ENCODE results near the gene BMPR1A.

The BMPR1A gene

DNA sequence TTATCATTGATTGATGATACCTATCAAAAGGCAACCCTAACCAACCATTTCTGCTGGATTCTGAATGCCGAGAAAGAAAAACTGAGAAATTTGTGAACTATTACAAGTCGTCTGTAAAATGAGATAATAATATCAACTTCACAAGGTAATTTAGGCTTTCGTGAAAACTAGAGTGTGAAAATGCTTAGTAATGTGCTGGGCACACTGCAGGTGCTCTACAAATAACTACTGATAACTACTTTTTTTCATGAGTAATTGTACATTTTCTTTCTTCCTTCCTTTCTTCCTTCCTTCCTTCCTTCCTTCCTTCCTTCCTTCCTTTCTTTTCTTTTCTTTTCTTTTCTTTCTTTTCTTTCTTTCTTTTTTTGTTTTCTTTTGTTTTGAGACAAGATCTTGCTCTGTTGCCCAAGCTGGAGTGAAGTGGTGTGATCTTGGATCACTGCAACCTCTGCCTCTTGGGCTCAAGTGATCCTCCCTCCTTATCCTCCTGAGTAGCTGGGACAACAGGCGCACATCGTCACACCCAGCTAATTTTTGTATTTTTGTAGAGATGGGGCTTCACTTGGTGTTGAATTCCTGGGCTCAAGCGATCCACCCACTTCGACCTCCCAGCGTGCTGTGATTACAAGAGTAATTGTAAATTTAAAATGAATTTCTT lies 42.9 kb downstream of the BMPR1A start:
- Histone ChIP-seq H3K4me3 (ENCODE audit: control insufficient read depth in 1 of 7, extremely low read depth in 1 of 7, insufficient read depth in 4 of 7, low read depth in 2 of 7, low read length in 6 of 7) (no peak overlapping the region), H3K27ac (ENCODE audit: insufficient read depth in 1 of 2, low read depth in 1 of 2, low read length in 2 of 2, poor library complexity in 1 of 2, severe bottlenecking in 2 of 2) (no peak overlapping the region), H3K9me3 (ENCODE audit: control extremely low read depth in 1 of 5, control insufficient read depth in 4 of 5, insufficient read depth in 2 of 5, low read depth in 1 of 5, low read length in 4 of 5) (no peaks in the 10 kb centered on the region), H3K27me3 (replicated peaks in 2 of 5; ENCODE audit: control insufficient read depth in 4 of 5, insufficient read depth in 5 of 5, low read length in 4 of 5) (peaks cover 0 to 2% (median 0%) of the 10 kb centered on the region in 5 experiments), H3K4me1 (ENCODE audit: control extremely low read depth in 1 of 4, control insufficient read depth in 4 of 4, insufficient read depth in 4 of 4, low read length in 3 of 4) (no peaks in the 10 kb centered on the region), H3K36me3 (ENCODE audit: control insufficient read depth in 4 of 4, insufficient read depth in 4 of 4, low read length in 3 of 4) (no peaks in the 10 kb centered on the region)
- WGBS (ENCODE audit: insufficient coverage), result no CpG with 5 or more reads among the region's 8 CpGs
- ChIA-PET POLR2A (no interaction called here), CTCF (interaction anchor here (0.7 kb wide), 1 partner anchor 29 kb away, joined by 3 read pairs; no protein-coding TSS in a partner anchor)
- no peak for DNase-seq

GRCh38 chr10:86801995-86802394 lies 45.6 kb downstream of the BMPR1A start:
- 100% methylated on average over 4 of the region's 5 CpGs for WGBS (ENCODE audit: insufficient coverage)
- H3K4me1 ChIP-seq (ENCODE audit: control extremely low read depth in 1 of 4, control insufficient read depth in 4 of 4, insufficient read depth in 4 of 4, low read length in 3 of 4), result no peaks in the 10 kb centered on the region
- H3K27me3 ChIP-seq (replicated peaks in 2 of 5; ENCODE audit: control insufficient read depth in 4 of 5, insufficient read depth in 5 of 5, low read length in 4 of 5), result peaks cover 0 to 2% (median 0%) of the 10 kb centered on the region in 5 experiments
- H3K4me3 ChIP-seq (ENCODE audit: control insufficient read depth in 1 of 7, extremely low read depth in 1 of 7, insufficient read depth in 4 of 7, low read depth in 2 of 7, low read length in 6 of 7), result no peak overlapping the region
- DNase-seq, result no peak
- no peak overlapping the region for H3K27ac ChIP-seq (ENCODE audit: insufficient read depth in 1 of 2, low read depth in 1 of 2, low read length in 2 of 2, poor library complexity in 1 of 2, severe bottlenecking in 2 of 2)
- no peaks in the 10 kb centered on the region for H3K9me3 ChIP-seq (ENCODE audit: control extremely low read depth in 1 of 5, control insufficient read depth in 4 of 5, insufficient read depth in 2 of 5, low read depth in 1 of 5, low read length in 4 of 5)
- ChIA-PET POLR2A (no interaction called here), CTCF (no interaction called here)
- H3K36me3 ChIP-seq (ENCODE audit: control insufficient read depth in 4 of 4, insufficient read depth in 4 of 4, low read length in 3 of 4), result no peaks in the 10 kb centered on the region

DNA sequence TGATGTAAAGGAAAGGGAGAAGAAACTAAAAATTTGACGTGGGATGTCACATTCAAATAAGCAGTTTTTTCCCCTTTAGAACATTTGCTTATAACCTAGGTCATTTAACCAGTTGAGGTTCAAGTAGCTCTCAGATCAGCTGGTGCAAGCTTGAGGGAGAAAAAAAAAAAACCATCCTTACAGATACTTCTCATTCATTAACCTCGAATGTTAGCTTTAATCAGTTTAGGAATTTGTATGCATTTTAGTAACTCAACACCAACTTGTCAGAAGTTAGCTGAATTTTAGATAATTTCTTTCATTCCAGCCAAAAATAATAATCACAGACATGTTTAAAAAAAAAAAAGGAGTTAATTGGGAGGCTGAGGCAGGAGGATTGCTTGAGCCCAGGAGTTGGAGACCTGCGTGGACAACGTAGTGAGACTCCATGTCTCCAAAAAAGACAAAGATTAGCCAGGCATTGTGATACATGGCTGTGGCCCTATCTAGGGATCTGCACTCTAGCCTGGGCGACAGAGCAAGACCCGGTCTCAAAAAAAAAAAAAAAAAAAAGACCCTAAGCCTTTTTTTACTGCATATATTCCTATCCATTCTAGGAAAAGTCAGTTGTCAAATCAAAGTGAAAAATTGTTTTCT lies 46.2 kb downstream of the BMPR1A start:
- Histone ChIP-seq H3K36me3 (ENCODE audit: control insufficient read depth in 4 of 4, insufficient read depth in 4 of 4, low read length in 3 of 4) (no peaks in the 10 kb centered on the region), H3K4me3 (ENCODE audit: control insufficient read depth in 1 of 7, extremely low read depth in 1 of 7, insufficient read depth in 4 of 7, low read depth in 2 of 7, low read length in 6 of 7) (no peak overlapping the region), H3K4me1 (ENCODE audit: control extremely low read depth in 1 of 4, control insufficient read depth in 4 of 4, insufficient read depth in 4 of 4, low read length in 3 of 4) (no peaks in the 10 kb centered on the region), H3K9me3 (ENCODE audit: control extremely low read depth in 1 of 5, control insufficient read depth in 4 of 5, insufficient read depth in 2 of 5, low read depth in 1 of 5, low read length in 4 of 5) (no peaks in the 10 kb centered on the region), H3K27me3 (replicated peaks in 2 of 5; ENCODE audit: control insufficient read depth in 4 of 5, insufficient read depth in 5 of 5, low read length in 4 of 5) (peaks cover 0 to 2% (median 0%) of the 10 kb centered on the region in 5 experiments), H3K27ac (ENCODE audit: insufficient read depth in 1 of 2, low read depth in 1 of 2, low read length in 2 of 2, poor library complexity in 1 of 2, severe bottlenecking in 2 of 2) (no peak overlapping the region)
- no peak for DNase-seq
- WGBS (ENCODE audit: insufficient coverage), result no CpG with 5 or more reads among the region's 6 CpGs
- POLR2A ChIA-PET, result interaction anchor here (0.6 kb wide), 1 partner anchor 19 kb away, joined by 3 read pairs; no protein-coding TSS in a partner anchor
- CTCF ChIA-PET, result no interaction called here

GRCh38 chr10:86803156-86803555 lies 46.7 kb downstream of the BMPR1A start:
- Histone ChIP-seq H3K4me3 (ENCODE audit: control insufficient read depth in 1 of 7, extremely low read depth in 1 of 7, insufficient read depth in 4 of 7, low read depth in 2 of 7, low read length in 6 of 7) (no peak overlapping the region), H3K27ac (ENCODE audit: insufficient read depth in 1 of 2, low read depth in 1 of 2, low read length in 2 of 2, poor library complexity in 1 of 2, severe bottlenecking in 2 of 2) (no peak overlapping the region), H3K36me3 (ENCODE audit: control insufficient read depth in 4 of 4, insufficient read depth in 4 of 4, low read length in 3 of 4) (no peaks in the 10 kb centered on the region), H3K4me1 (ENCODE audit: control extremely low read depth in 1 of 4, control insufficient read depth in 4 of 4, insufficient read depth in 4 of 4, low read length in 3 of 4) (no peaks in the 10 kb centered on the region), H3K27me3 (replicated peaks in 2 of 5; ENCODE audit: control insufficient read depth in 4 of 5, insufficient read depth in 5 of 5, low read length in 4 of 5) (peaks cover 0 to 2% (median 0%) of the 10 kb centered on the region in 5 experiments), H3K9me3 (ENCODE audit: control extremely low read depth in 1 of 5, control insufficient read depth in 4 of 5, insufficient read depth in 2 of 5, low read depth in 1 of 5, low read length in 4 of 5) (no peaks in the 10 kb centered on the region)
- CTCF ChIA-PET, result no interaction called here
- POLR2A ChIA-PET, result interaction anchor here (0.6 kb wide), 1 partner anchor 20 kb away, joined by 3 read pairs; no protein-coding TSS in a partner anchor
- no peak for DNase-seq
- no CpG with 5 or more reads among the region's 2 CpGs for WGBS (ENCODE audit: insufficient coverage)

- H3K27me3 ChIP-seq (replicated peaks in 2 of 5; ENCODE audit: control insufficient read depth in 4 of 5, insufficient read depth in 5 of 5, low read length in 4 of 5), result no peaks in the 10 kb centered on the region
- DNase-seq, result no peak
- 93% methylated on average over 3 of the region's 3 CpGs for WGBS (ENCODE audit: insufficient coverage)
- H3K36me3 ChIP-seq (ENCODE audit: control insufficient read depth in 4 of 4, insufficient read depth in 4 of 4, low read length in 3 of 4), result no peaks in the 10 kb centered on the region
- ChIA-PET CTCF (no interaction called here), POLR2A (no interaction called here)
- no peaks in the 10 kb centered on the region for H3K4me1 ChIP-seq (ENCODE audit: control extremely low read depth in 1 of 4, control insufficient read depth in 4 of 4, insufficient read depth in 4 of 4, low read length in 3 of 4)
- no peak overlapping the region for H3K27ac ChIP-seq (ENCODE audit: insufficient read depth in 1 of 2, low read depth in 1 of 2, low read length in 2 of 2, poor library complexity in 1 of 2, severe bottlenecking in 2 of 2)
- no peaks in the 10 kb centered on the region for H3K9me3 ChIP-seq (ENCODE audit: control extremely low read depth in 1 of 5, control insufficient read depth in 4 of 5, insufficient read depth in 2 of 5, low read depth in 1 of 5, low read length in 4 of 5)
- no peak overlapping the region for H3K4me3 ChIP-seq (ENCODE audit: control insufficient read depth in 1 of 7, extremely low read depth in 1 of 7, insufficient read depth in 4 of 7, low read depth in 2 of 7, low read length in 6 of 7)
Observed at GRCh38 chr10:86804805-86805204, 48.4 kb downstream of the BMPR1A start.

DNA sequence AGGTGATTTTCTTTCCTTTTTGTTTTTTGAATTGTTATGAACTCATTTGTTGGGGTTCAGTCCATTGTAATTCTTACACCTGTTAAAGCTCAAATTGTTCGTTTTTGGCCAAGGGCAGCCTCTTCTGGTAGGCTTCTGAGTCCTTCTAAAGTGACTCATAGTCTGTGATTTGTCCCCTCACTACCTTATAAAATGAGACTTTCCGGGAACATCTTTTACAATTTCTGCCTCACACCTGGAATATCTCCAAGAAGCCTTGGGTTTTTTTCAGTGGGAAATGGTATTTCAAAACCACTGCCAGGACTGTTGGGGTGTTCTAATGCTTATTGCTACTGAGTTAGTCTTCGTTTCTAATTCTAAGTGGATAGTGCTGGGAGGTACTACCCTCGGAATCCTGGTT lies 56.7 kb downstream of the BMPR1A start:
- no peaks in the 10 kb centered on the region for H3K36me3 ChIP-seq (ENCODE audit: control insufficient read depth in 4 of 4, insufficient read depth in 4 of 4, low read length in 3 of 4)
- 71% methylated on average over 1 of the region's 4 CpGs for WGBS (ENCODE audit: insufficient coverage)
- no peak for DNase-seq
- H3K4me1 ChIP-seq (ENCODE audit: control extremely low read depth in 1 of 4, control insufficient read depth in 4 of 4, insufficient read depth in 4 of 4, low read length in 3 of 4), result no peaks in the 10 kb centered on the region
- no peak overlapping the region for H3K27ac ChIP-seq (ENCODE audit: insufficient read depth in 1 of 2, low read depth in 1 of 2, low read length in 2 of 2, poor library complexity in 1 of 2, severe bottlenecking in 2 of 2)
- no peaks in the 10 kb centered on the region for H3K9me3 ChIP-seq (ENCODE audit: control extremely low read depth in 1 of 5, control insufficient read depth in 4 of 5, insufficient read depth in 2 of 5, low read depth in 1 of 5, low read length in 4 of 5)
- ChIA-PET POLR2A (no interaction called here), CTCF (no interaction called here)
- no peak overlapping the region for H3K4me3 ChIP-seq (ENCODE audit: control insufficient read depth in 1 of 7, extremely low read depth in 1 of 7, insufficient read depth in 4 of 7, low read depth in 2 of 7, low read length in 6 of 7)
- H3K27me3 ChIP-seq (replicated peaks in 2 of 5; ENCODE audit: control insufficient read depth in 4 of 5, insufficient read depth in 5 of 5, low read length in 4 of 5), result peaks cover 0 to 5% (median 0%) of the 10 kb centered on the region in 5 experiments

- Histone ChIP-seq H3K4me1 (ENCODE audit: control extremely low read depth in 1 of 4, control insufficient read depth in 4 of 4, insufficient read depth in 4 of 4, low read length in 3 of 4) (no peaks in the 10 kb centered on the region), H3K4me3 (ENCODE audit: control insufficient read depth in 1 of 7, extremely low read depth in 1 of 7, insufficient read depth in 4 of 7, low read depth in 2 of 7, low read length in 6 of 7) (no peak overlapping the region), H3K9me3 (ENCODE audit: control extremely low read depth in 1 of 5, control insufficient read depth in 4 of 5, insufficient read depth in 2 of 5, low read depth in 1 of 5, low read length in 4 of 5) (no peaks in the 10 kb centered on the region), H3K36me3 (ENCODE audit: control insufficient read depth in 4 of 4, insufficient read depth in 4 of 4, low read length in 3 of 4) (no peaks in the 10 kb centered on the region), H3K27me3 (replicated peaks in 2 of 5; ENCODE audit: control insufficient read depth in 4 of 5, insufficient read depth in 5 of 5, low read length in 4 of 5) (peaks cover 0 to 11% (median 0%) of the 10 kb centered on the region in 5 experiments), H3K27ac (ENCODE audit: insufficient read depth in 1 of 2, low read depth in 1 of 2, low read length in 2 of 2, poor library complexity in 1 of 2, severe bottlenecking in 2 of 2) (no peak overlapping the region)
- POLR2A ChIA-PET, result no interaction called here
- no peak for DNase-seq
- WGBS (ENCODE audit: insufficient coverage), result 100% methylated on average over 1 of the region's 1 CpG
- CTCF ChIA-PET, result no interaction called here
Observed at GRCh38 chr10:86813982-86814381, 57.6 kb downstream of the BMPR1A start.

Measured in common myeloid progenitor, CD34-positive (primary cell).